Stomach (tissue), 4 donors: ENCODE data around the gene KRTAP10-10.
"Not testable (repeated sequence)": the region's sequence is repeated elsewhere in the genome, so short reads cannot be mapped to it uniquely, and the experiment has no call there.

Experiments used
- CTCF ChIP-seq, 7 experiments: fragments of 450-650 bp in 4 of 7; fragments of 200-600 bp in 3 of 7; sonication (generic) in 3 of 7; IDR thresholded peaks; one replicate each; pipeline ENCODE4 v1.5.1; 2016 to 2019; ENCODE audit warnings: antibody characterized with exemption in 7 of 7, control low read depth in 2 of 7, mild to moderate bottlenecking in 1 of 7
- EP300 ChIP-seq: sonication (generic); formaldehyde crosslinking; IDR thresholded peaks from one replicate; pipeline ENCODE4 v1.6.1; 2017; ENCODE audit warnings: antibody characterized with exemption
- POLR2A ChIP-seq, 4 donors: fragments of 450-650 bp; IDR thresholded peaks; one replicate each; pipeline ENCODE4 v1.6.1; 2016; ENCODE audit warnings: antibody characterized with exemption in 4 of 4, control low read depth in 2 of 4, mild to moderate bottlenecking in 1 of 4, moderate library complexity in 1 of 4
- POLR2AphosphoS5 ChIP-seq, 3 donors: sonication (generic); formaldehyde crosslinking; IDR thresholded peaks; one replicate each; pipeline ENCODE4 v1.6.1; 2016; ENCODE audit warnings: antibody characterized with exemption in 3 of 3

DNA sequence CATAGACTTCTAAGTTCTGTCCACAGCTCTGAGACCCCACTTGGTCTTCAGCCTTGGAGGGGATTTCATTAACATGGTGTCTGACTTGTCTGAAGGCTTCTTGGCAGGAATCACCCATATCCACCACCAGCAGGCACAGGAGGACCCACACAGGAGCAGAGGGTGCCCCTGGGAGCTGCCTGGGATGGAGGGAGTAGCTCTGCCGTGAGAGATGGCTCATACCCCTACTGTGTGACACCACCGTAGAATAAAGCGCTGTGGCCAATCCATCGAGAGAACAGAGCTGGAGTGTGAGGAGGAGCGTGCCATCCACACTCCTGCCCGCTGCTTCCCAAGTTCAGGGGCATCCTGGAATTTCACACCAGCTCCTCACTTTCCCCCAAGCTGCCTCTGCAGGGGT, 47.9 kb downstream of the KRTAP10-10 start:
- TF ChIP-seq CTCF (IDR thresholded peaks at IDR 0.05); POLR2AphosphoS5 (IDR thresholded peaks at IDR 0.05); EP300; POLR2A (IDR thresholded peaks at IDR 0.05): not testable (repeated sequence)
